ENCODE results near the gene KCMF1. TPM values are rescaled to one million over a fixed set of nuclear protein-coding genes. Genes with fewer than 3 reads are reported as not detected.
A peak's percentile ranks its signal among the peaks of the same experiment; 100 is the strongest.

The KCMF1 gene
- total RNA-seq, 4 donors from 2014 or later = 35.6 to 50.8 (median 44.5) TPM

DNA sequence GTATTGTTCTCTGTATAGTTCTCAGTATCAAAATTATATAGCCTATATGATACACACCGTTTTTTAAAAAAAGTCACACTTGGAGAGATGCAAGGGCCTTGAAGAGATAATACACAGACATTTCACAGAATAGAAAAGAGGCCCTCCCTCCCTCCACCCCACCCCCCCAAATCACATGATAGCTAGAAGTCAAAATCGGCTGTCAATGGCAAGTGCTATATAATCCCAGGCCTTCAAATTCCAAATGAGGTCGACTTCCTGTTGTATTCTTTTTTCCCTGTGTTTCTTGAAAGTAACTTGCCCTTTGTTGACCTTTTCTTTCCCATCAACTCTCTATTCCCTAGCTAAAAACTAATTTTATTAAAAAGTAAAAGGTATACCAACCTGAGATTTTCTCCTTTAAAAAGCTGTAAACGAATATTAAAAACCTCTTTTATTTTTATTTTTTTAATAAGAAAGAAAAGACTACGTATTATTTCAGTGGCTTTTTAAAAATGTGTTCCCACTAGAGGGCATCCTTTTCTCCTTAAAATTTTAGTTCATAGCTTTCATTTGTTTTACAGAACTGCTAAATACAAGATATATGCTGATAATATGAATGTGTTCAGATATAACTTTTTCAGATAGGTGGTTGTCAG, 46.6 kb downstream of the KCMF1 start:
- TF ChIP-seq CTCF (IDR thresholded peaks at IDR 0.05) (peak in 3 of 6 experiments; percentile 20 to 37 (median 26)), POLR2A (IDR thresholded peaks at IDR 0.05) (no peak)
- peaks cover 13 to 78% (median 25%) of the 10 kb centered on the region in 3 donors for H3K4me1 ChIP-seq
- DNase-seq = no peak
- H3K9me3 ChIP-seq = no peaks in the 10 kb centered on the region
- no peak overlapping the region for H3K4me3 ChIP-seq
- H3K36me3 ChIP-seq = no peaks in the 10 kb centered on the region
- H3K27me3 ChIP-seq = no peaks in the 10 kb centered on the region
- WGBS, 2 donors = 21 to 23% methylated on average over 5 of the region's 5 CpGs
- intact Hi-C loops (cut with DNase I) = no loop called here
- peak overlapping the region in 2 of 4 donors; percentile 73 to 79 for H3K27ac ChIP-seq

DNA sequence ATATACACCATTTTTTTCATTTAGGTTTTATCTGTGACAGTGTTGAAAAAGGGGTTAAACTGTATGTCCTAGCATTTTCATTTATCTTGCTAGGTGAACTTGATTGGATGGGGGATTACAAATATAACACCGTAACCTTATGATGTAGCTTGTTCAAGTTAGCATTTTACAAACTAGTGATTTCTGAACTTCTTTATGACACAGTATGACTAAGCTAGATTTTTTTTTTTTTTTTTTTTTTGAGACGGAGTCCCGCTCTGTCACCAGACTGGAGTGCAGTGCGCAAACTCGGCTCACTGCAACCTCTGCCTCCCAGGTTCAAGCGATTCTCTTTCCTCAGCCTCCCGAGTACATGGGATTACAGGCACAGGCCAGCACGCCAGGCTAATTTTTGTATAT, 47.1 kb downstream of the KCMF1 start:
- no peaks in the 10 kb centered on the region for H3K27me3 ChIP-seq
- no peak for DNase-seq
- WGBS, 2 donors = 67 to 71% methylated on average over 1 to 4 of the region's 8 CpGs
- no peak overlapping the region for H3K4me3 ChIP-seq
- H3K9me3 ChIP-seq = no peaks in the 10 kb centered on the region
- intact Hi-C loops (cut with DNase I) = no loop called here
- peaks cover 13 to 78% (median 25%) of the 10 kb centered on the region in 3 donors for H3K4me1 ChIP-seq
- H3K27ac ChIP-seq = peak overlapping the region in 3 of 4 donors; percentile 43 to 79 (median 73)
- H3K36me3 ChIP-seq = no peaks in the 10 kb centered on the region
- TF ChIP-seq CTCF (IDR thresholded peaks at IDR 0.05) = no peak
- TF ChIP-seq POLR2A (IDR thresholded peaks at IDR 0.05) = no peak

GRCh38 chr2:85019121-85019520, 48.2 kb downstream of the KCMF1 start:
- Histone ChIP-seq H3K9me3 (no peaks in the 10 kb centered on the region), H3K4me1 (peaks cover 13 to 69% (median 25%) of the 10 kb centered on the region in 3 donors), H3K27me3 (no peaks in the 10 kb centered on the region), H3K4me3 (no peak overlapping the region), H3K36me3 (peaks cover 0 to 2% (median 0%) of the 10 kb centered on the region in 3 donors), H3K27ac (peak overlapping the region; percentile 43 to 79 (median 59))
- TF ChIP-seq CTCF (IDR thresholded peaks at IDR 0.05) = no peak
- TF ChIP-seq POLR2A (IDR thresholded peaks at IDR 0.05) = no peak
- intact Hi-C loops (cut with DNase I) = no loop called here
- DNase-seq = no peak

GRCh38 chr2:85022232-85022631, 51.3 kb downstream of the KCMF1 start:
- WGBS, 2 donors = 95 to 98% methylated on average over 4 to 5 of the region's 5 CpGs
- TF ChIP-seq POLR2A (IDR thresholded peaks at IDR 0.05) (no peak), CTCF (IDR thresholded peaks at IDR 0.05) (no peak)
- Histone ChIP-seq H3K4me1 (peaks cover 6 to 49% (median 6%) of the 10 kb centered on the region in 3 donors), H3K27me3 (no peaks in the 10 kb centered on the region), H3K9me3 (no peaks in the 10 kb centered on the region), H3K27ac (no peak overlapping the region), H3K4me3 (no peak overlapping the region), H3K36me3 (peaks cover 0 to 5% (median 0%) of the 10 kb centered on the region in 3 donors)
- intact Hi-C loops (cut with DNase I) = no loop called here
- no peak for DNase-seq

- no peak overlapping the region for H3K4me3 ChIP-seq
- peaks cover 0 to 26% (median 3%) of the 10 kb centered on the region in 3 donors for H3K4me1 ChIP-seq
- intact Hi-C loops (cut with DNase I) = no loop called here
- H3K27ac ChIP-seq = no peak overlapping the region
- WGBS, 2 donors = 91 to 92% methylated on average over 8 of the region's 8 CpGs
- H3K9me3 ChIP-seq = no peaks in the 10 kb centered on the region
- no peak for DNase-seq
- peaks cover 4 to 26% (median 7%) of the 10 kb centered on the region in 3 donors for H3K36me3 ChIP-seq
- no peaks in the 10 kb centered on the region for H3K27me3 ChIP-seq
- TF ChIP-seq POLR2A (IDR thresholded peaks at IDR 0.05) = no peak
- TF ChIP-seq CTCF (IDR thresholded peaks at IDR 0.05) = no peak
These were observed 53.5 kb downstream of the KCMF1 start for GRCh38 chr2:85024372-85025047.
